ENCODE data around the gene DACT2. TPM values are rescaled to one million over a fixed set of nuclear protein-coding genes. Genes with fewer than 3 reads are reported as not detected.

Gene DACT2
- total and polyA plus RNA-seq, 2 of the 8 experiments (the other 6 are each of a cell fraction or from before 2014, with no cell fraction given), result 2.9 to 3.1 TPM

DNA sequence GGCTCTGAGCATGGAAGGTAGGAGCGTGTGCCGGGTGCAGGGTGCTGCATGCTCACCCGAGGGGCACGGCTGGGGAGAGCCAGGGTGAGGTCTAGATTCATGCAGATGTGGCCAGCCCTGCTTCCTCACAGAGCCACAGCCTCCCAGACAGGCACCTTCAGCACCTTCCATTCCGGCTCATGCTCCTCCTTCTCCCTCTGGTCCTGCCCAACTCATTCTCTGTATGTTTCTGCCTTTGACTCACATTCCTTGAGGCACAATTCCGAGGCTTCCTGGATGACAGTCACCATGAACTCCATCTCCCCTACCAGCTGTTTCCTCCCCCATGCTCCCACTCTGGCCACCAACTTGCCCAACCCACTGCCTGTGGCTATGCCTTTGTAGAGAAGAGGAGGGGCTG is 35.4 kb downstream of the DACT2 start:
- no peak overlapping the region for H3K4ac ChIP-seq (replicated peaks; ENCODE audit: insufficient read length, low read depth, low read length)
- no peaks in the 10 kb centered on the region for H3K23me2 ChIP-seq (ENCODE audit: low read depth, low read length)
- H3K27me3 ChIP-seq (replicated peaks in 1 of 4; ENCODE audit: control insufficient read depth in 3 of 4, extremely low read depth in 1 of 4, insufficient read depth in 3 of 4, low read length in 3 of 4), result no peaks in the 10 kb centered on the region
- POLR2A ChIA-PET (ENCODE audit: partially characterized antibody), result no interaction called here
- H3K4me1 ChIP-seq (replicated peaks in 1 of 4; ENCODE audit: control insufficient read depth in 3 of 4, insufficient read depth in 4 of 4, low read length in 3 of 4), result no peaks in the 10 kb centered on the region
- 97% methylated on average over 5 of the region's 6 CpGs; no CpG with 5 or more reads in 1 of the 2 experiments for WGBS, 2 experiments (ENCODE audit: extremely low coverage in 1 of 2, insufficient coverage in 1 of 2, insufficient read length in 1 of 2, insufficient replicate concordance in 2 of 2, low coverage in 1 of 2, low lambda C conversion rate in 2 of 2, missing lambda C conversion rate in 1 of 2)
- H3K36me3 ChIP-seq (ENCODE audit: control insufficient read depth in 2 of 4, insufficient read depth in 4 of 4, low read length in 3 of 4), result no peaks in the 10 kb centered on the region
- no peak overlapping the region for H3K4me3 ChIP-seq (ENCODE audit: extremely low read depth in 1 of 4, insufficient read depth in 2 of 4, low read depth in 3 of 4, low read length in 4 of 4)
- no peak overlapping the region for H3K4me2 ChIP-seq (ENCODE audit: insufficient read depth in 1 of 2, low read depth in 2 of 2, low read length in 2 of 2)
- no peaks in the 10 kb centered on the region for H3K79me1 ChIP-seq (ENCODE audit: low read depth, low read length)
- H3K9me3 ChIP-seq (ENCODE audit: insufficient read depth in 2 of 2, low read depth in 1 of 2, low read length in 1 of 2), result peaks cover 0 to 2% of the 10 kb centered on the region in 2 experiments; a peak in 1 of 4 replicates
- no peak for FAIRE-seq
- H3K27ac ChIP-seq (ENCODE audit: low read depth, low read length), result no peak overlapping the region
- H2BK12ac ChIP-seq (ENCODE audit: low read depth, low read length), result peak overlapping the region; percentile 27; the same call in 1 of the 2 replicates
- no peaks in the 10 kb centered on the region for H4K20me1 ChIP-seq (replicated peaks in 1 of 2; ENCODE audit: control insufficient read depth in 1 of 2, insufficient read depth in 2 of 2, low read length in 2 of 2)
- H2BK120ac ChIP-seq (replicated peaks; ENCODE audit: low read depth, low read length), result no peak overlapping the region
- CTCF ChIA-PET (ENCODE audit: partially characterized antibody), result no interaction called here
- no peak overlapping the region for H4K91ac ChIP-seq (replicated peaks; ENCODE audit: insufficient read length, low read length)
- no peak overlapping the region for H2AFZ ChIP-seq (ENCODE audit: low read length)
- no peak overlapping the region for H3K18ac ChIP-seq (ENCODE audit: extremely low read depth, low read length)
- H2AK5ac ChIP-seq (ENCODE audit: low read depth, low read length), result no peak overlapping the region
- H4K8ac ChIP-seq (ENCODE audit: extremely low read depth, insufficient read depth, low read length), result no peak overlapping the region
- no peak overlapping the region for H3K23ac ChIP-seq (ENCODE audit: insufficient read length)
- H4K5ac ChIP-seq (ENCODE audit: insufficient read length, low read depth, low read length), result no peak overlapping the region
- no peak overlapping the region for H3K14ac ChIP-seq (ENCODE audit: insufficient read length)
- H2BK5ac ChIP-seq (ENCODE audit: low read depth, low read length), result no peak overlapping the region
- no peaks in the 10 kb centered on the region for H3K79me2 ChIP-seq (ENCODE audit: control insufficient read depth in 1 of 2, insufficient read depth in 2 of 2, low read length in 2 of 2)
- TF ChIP-seq ASH2L (IDR thresholded peaks at IDR 0.05; ENCODE audit: low read length), result no peak
- no peak overlapping the region for H3K9ac ChIP-seq (replicated peaks in 1 of 4; ENCODE audit: extremely low read depth in 1 of 4, low read depth in 3 of 4, low read length in 3 of 4)
- no peak overlapping the region for H2BK15ac ChIP-seq (ENCODE audit: low read length)
- H2BK20ac ChIP-seq (ENCODE audit: low read length), result no peak overlapping the region
- no peak overlapping the region for H3K56ac ChIP-seq (replicated peaks; ENCODE audit: insufficient read length, low read depth, low read length)
- DNase-seq (ENCODE audit: low read depth in 1 of 2, low spot score in 2 of 2), result no peak
